HS-27A (cell line): ENCODE results near the gene BRINP2.

ENCODE experiments used
- DNase-seq: peaks from one replicate; pipeline ENCODE4 v3.0.0-alpha.2; 2012; ENCODE audit warnings: low read depth, missing footprints

Gene BRINP2

GRCh38 chr1:177170756-177171535 is at the start of gene BRINP2:
TSS of gene BRINP2 (plus strand) at chr1:177170958. CDS start at chr1:177229877, 58,919 bp downstream.
- DNase-seq: no peak

- no peak for DNase-seq
Measured at GRCh38 chr1:177122461-177123251, 48.1 kb upstream of the BRINP2 start.

GRCh38 chr1:177124577-177125278 is 46.0 kb upstream of the BRINP2 start:
- no peak for DNase-seq

GRCh38 chr1:177126267-177126666 is 44.5 kb upstream of the BRINP2 start:
- DNase-seq: no peak

- no peak for DNase-seq
Measured at GRCh38 chr1:177128665-177129281, 42.0 kb upstream of the BRINP2 start.

- DNase-seq: no peak
Measured at GRCh38 chr1:177130451-177130945, 40.3 kb upstream of the BRINP2 start.

GRCh38 chr1:177131723-177132122 is 39.0 kb upstream of the BRINP2 start:
- DNase-seq: no peak

GRCh38 chr1:177132141-177132540 is 38.6 kb upstream of the BRINP2 start:
- DNase-seq: no peak

- no peak for DNase-seq
Measured at GRCh38 chr1:177133977-177134538, 36.7 kb upstream of the BRINP2 start.

- no peak for DNase-seq
Measured at GRCh38 chr1:177135250-177135649, 35.5 kb upstream of the BRINP2 start.

GRCh38 chr1:177137814-177138213 is 32.9 kb upstream of the BRINP2 start:
- no peak for DNase-seq

- DNase-seq: no peak
Measured at GRCh38 chr1:177138347-177138746, 32.4 kb upstream of the BRINP2 start.

GRCh38 chr1:177142010-177142409 is 28.7 kb upstream of the BRINP2 start:
- DNase-seq: no peak

- no peak for DNase-seq
Measured at GRCh38 chr1:177142791-177143271, 27.9 kb upstream of the BRINP2 start.

- DNase-seq: no peak
Measured at GRCh38 chr1:177145106-177146070, 25.4 kb upstream of the BRINP2 start.

GRCh38 chr1:177146499-177146898 is 24.3 kb upstream of the BRINP2 start:
- no peak for DNase-seq

GRCh38 chr1:177162243-177162642 is 8.5 kb upstream of the BRINP2 start:
- no peak for DNase-seq

- no peak for DNase-seq
Measured at GRCh38 chr1:177163844-177164379, 6.8 kb upstream of the BRINP2 start.

GRCh38 chr1:177164380-177165068 is 6.2 kb upstream of the BRINP2 start, which contains the start of gene ASTN1:
TSS of gene ASTN1 (minus strand) at chr1:177164712. CDS start at chr1:177164676, 36 bp downstream.
- no peak for DNase-seq
